Skeletal muscle tissue (tissue), 4 donors: Measurements from ENCODE around the gene ATRIP. TPM values are rescaled to one million over a fixed set of nuclear protein-coding genes. Genes with fewer than 3 reads are reported as not detected.

Experiments
- H3K27ac ChIP-seq: one replicate; pipeline ENCODE4 v1.7.0; 2013; ENCODE audit warnings: mild to moderate bottlenecking, low read depth, low read length, inconsistent platforms
- H3K27me3 ChIP-seq, 3 donors: one replicate each; pipeline ENCODE4 v1.7.0; 2013; ENCODE audit warnings: low read length in 3 of 3; ENCODE audit not compliant: control insufficient read depth in 3 of 3, insufficient read depth in 3 of 3
- H3K36me3 ChIP-seq, 3 donors: one replicate each; pipeline ENCODE4 v1.7.0; 2013; ENCODE audit warnings: low read length in 3 of 3; ENCODE audit not compliant: control insufficient read depth in 3 of 3, insufficient read depth in 3 of 3
- H3K4me1 ChIP-seq, 3 donors: one replicate each; pipeline ENCODE4 v1.7.0; 2013; ENCODE audit warnings: low read length in 3 of 3, mild to moderate bottlenecking in 3 of 3; ENCODE audit not compliant: control insufficient read depth in 3 of 3, insufficient read depth in 3 of 3
- H3K4me3 ChIP-seq, 3 donors: one replicate each; pipeline ENCODE4 v1.7.0; 2013; ENCODE audit warnings: low read length in 3 of 3
- H3K9ac ChIP-seq, 3 donors: one replicate each; pipeline ENCODE4 v1.7.0; 2013; ENCODE audit warnings: low read length in 3 of 3, mild to moderate bottlenecking in 3 of 3, moderate library complexity in 2 of 3, low read depth in 1 of 3
- H3K9me3 ChIP-seq, 3 donors: one replicate each; pipeline ENCODE4 v1.7.0; 2013; ENCODE audit warnings: low read length in 3 of 3; ENCODE audit not compliant: control insufficient read depth in 3 of 3
- total RNA-seq: library from RNA; depleted of rRNA; stranded (reverse); fragments of >200 nt; gene quantifications from one replicate; pipeline ENCODE4 v1.2.3, GENCODE V29; 2014
- donor health status: Osteomylitis.

Gene ATRIP
- total RNA-seq, 1 donor from 2014 or later = 4.7 TPM

DNA sequence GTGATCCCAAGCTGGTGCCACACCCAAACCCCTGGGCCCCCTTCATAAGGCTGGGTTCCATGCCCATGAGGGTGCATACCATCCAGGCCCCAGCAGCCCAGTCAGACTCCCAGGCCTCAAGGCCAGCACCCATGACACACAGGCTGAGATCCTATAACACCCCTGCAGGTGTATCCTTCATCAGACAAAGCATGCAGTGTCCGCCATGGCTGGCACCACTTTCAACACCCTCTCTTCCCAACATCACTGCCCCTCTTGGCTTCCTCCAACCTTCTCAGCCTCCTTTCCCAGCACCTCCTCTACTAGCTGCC, 10.1 kb upstream of the ATRIP start:
- no peak overlapping the region for H3K27ac ChIP-seq
- H3K4me1 ChIP-seq = peaks cover 12 to 23% (median 17%) of the 10 kb centered on the region in 3 donors
- H3K36me3 ChIP-seq = peaks cover 16 to 18% (median 17%) of the 10 kb centered on the region in 3 donors
- H3K9me3 ChIP-seq = no peaks in the 10 kb centered on the region
- no peaks in the 10 kb centered on the region for H3K27me3 ChIP-seq
- no peak overlapping the region for H3K4me3 ChIP-seq
- H3K9ac ChIP-seq = peak overlapping the region in 1 of 3 donors; percentile 40

DNA sequence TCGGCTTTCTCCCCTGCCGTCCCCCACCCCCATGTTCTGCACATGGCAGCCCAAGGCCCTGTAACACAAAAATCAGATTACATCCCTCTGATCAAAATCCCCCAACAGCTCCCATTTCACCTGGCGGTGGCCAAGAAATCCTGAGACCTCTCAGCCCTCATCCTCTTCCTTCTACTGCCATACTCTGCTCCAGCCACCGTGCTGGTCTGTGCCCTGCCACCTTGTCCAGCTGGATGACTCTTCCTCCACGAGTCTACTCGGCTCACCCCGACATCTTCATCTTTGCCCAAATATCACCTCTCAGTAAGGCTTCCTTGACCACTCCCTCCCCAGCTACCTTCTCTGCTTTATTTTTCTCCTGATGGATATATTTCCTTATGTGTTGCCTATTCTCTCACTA, 9.7 kb upstream of the ATRIP start:
- Histone ChIP-seq H3K9ac (no peak overlapping the region), H3K27me3 (no peaks in the 10 kb centered on the region), H3K9me3 (no peaks in the 10 kb centered on the region), H3K27ac (no peak overlapping the region), H3K4me1 (peaks cover 16 to 27% (median 21%) of the 10 kb centered on the region in 3 donors), H3K4me3 (no peak overlapping the region), H3K36me3 (peaks cover 19 to 23% (median 19%) of the 10 kb centered on the region in 3 donors)

DNA sequence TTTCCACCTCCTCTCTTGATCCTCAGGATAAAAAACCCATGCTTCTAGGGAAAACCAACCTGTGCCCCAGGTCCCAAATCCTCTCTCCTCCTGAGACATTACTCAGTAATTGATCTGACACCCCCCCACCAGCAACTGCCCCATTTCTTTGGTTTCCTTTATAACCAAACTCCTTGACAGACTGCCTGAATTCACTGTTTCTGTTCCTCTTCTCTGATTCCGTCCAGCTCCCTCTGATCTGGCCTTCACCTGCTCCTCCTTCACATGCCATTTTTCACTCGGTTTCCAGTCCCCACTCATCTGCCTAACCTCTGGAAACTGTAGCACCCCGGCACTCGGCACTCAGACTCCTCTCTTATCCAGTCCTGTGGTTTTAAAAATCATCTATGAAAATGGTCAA, 8.7 kb upstream of the ATRIP start:
- peaks cover 18 to 30% (median 23%) of the 10 kb centered on the region in 3 donors for H3K4me1 ChIP-seq
- H3K27ac ChIP-seq = no peak overlapping the region
- no peaks in the 10 kb centered on the region for H3K27me3 ChIP-seq
- H3K36me3 ChIP-seq = peaks cover 16 to 18% (median 17%) of the 10 kb centered on the region in 3 donors
- no peak overlapping the region for H3K9ac ChIP-seq
- no peak overlapping the region for H3K4me3 ChIP-seq
- H3K9me3 ChIP-seq = no peaks in the 10 kb centered on the region

DNA sequence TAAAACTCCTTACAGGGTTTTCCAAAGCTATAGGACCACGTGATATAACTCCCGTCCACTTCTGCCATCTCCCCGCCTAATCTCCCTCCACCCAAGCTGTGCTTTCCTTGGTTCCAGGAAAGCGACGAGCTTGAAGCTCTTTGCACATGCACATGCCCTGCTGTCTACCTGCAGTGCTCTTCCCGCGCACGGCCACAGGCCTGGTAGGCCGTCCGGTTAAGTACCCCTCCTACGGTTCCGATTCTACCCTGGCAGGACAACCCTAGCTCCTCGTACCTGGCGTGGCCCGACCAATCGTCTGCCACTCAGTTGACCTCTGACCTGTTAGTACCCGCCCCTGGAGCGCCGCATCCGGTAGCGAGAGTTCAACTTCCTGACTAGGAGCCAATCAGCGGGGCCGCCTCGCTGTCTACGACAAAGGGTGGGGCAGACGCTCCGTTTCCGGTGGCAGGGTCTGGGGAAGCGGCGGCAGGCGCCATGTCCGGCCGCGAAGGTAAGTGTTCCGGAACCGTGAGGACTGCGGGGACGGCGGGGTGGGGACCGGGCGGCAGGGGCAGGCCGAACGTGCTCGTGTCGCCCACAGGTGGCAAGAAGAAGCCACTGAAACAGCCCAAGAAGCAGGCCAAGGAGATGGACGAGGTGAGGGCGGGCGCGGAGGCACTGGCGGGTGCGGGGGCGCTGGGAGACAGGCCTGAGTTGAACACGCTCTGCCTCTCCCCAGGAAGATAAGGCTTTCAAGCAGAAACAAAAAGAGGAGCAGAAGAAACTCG, 6.5 kb upstream of the ATRIP start, which contains the start of the genes CCDC51 and TMA7:
CCDC51 (minus strand) TSS at position 300 of the 770 bp plus-strand sequence. CDS start 4,991 bp downstream, outside the sequence.
TMA7 (plus strand) TSS at position 438 of the 770 bp plus-strand sequence; CDS start at position 478, 40 bp downstream.
- peak within 1 kb of the TSS; percentile 87 for H3K27ac ChIP-seq
- no peaks in the 10 kb centered on the region for H3K27me3 ChIP-seq
- H3K9me3 ChIP-seq = no peaks in the 10 kb centered on the region
- H3K9ac ChIP-seq = peak within 1 kb of the TSS; percentile 82 to 94 (median 84)
- H3K36me3 ChIP-seq = peaks cover 16 to 25% (median 18%) of the 10 kb centered on the region in 3 donors
- H3K4me1 ChIP-seq = peaks cover 18 to 24% (median 23%) of the 10 kb centered on the region in 3 donors
- H3K4me3 ChIP-seq = peak within 1 kb of the TSS; percentile 92 to 100 (median 99)

DNA sequence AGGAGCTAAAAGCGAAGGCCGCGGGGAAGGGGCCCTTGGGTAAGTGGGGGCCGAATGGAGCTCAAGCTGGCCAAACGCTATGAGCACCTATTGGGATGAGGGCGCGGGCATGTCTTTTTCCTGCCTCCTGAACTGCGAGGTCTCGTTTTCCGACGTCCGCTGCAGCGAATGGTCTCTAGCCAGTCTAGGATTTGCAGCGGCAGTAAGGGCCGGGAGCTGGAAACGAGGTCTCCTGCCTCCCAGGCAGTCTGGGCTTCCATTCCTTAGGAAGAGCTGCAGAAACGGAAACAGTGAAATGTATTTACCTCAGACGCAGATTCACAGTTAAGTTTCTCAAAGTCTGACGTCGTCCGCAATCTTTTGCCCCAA, 6.0 kb upstream of the ATRIP start:
- Histone ChIP-seq H3K9ac (peak overlapping the region; percentile 82 to 94 (median 84)), H3K36me3 (peaks cover 16 to 25% (median 18%) of the 10 kb centered on the region in 3 donors), H3K4me1 (peaks cover 20 to 27% (median 23%) of the 10 kb centered on the region in 3 donors), H3K27me3 (no peaks in the 10 kb centered on the region), H3K9me3 (no peaks in the 10 kb centered on the region), H3K27ac (peak overlapping the region; percentile 87), H3K4me3 (peak overlapping the region; percentile 92 to 100 (median 99))

DNA sequence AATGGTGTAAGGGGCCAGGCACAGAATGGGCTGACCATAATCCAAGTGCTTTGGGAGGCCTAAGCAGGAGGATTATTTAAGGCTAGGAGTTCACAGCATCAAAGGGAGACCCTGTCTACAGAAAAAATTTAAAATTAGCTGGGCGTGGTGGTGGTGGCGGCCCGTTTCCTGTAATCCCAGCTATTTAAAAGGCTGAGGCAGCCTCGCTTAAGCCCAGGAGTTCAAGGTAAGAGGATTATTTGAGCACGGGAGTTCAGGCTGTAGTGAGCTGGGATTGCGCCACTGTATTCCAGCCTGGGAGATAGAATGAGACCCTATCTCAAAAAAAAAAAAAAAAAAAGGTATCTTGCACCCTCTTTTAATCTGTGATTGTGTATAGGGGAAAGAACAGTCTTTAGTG, 4.6 kb upstream of the ATRIP start:
- Histone ChIP-seq H3K36me3 (peaks cover 16 to 25% (median 18%) of the 10 kb centered on the region in 3 donors), H3K4me1 (peaks cover 29 to 37% (median 29%) of the 10 kb centered on the region in 3 donors), H3K9ac (no peak overlapping the region), H3K27ac (no peak overlapping the region), H3K27me3 (no peaks in the 10 kb centered on the region), H3K4me3 (no peak overlapping the region), H3K9me3 (no peaks in the 10 kb centered on the region)

DNA sequence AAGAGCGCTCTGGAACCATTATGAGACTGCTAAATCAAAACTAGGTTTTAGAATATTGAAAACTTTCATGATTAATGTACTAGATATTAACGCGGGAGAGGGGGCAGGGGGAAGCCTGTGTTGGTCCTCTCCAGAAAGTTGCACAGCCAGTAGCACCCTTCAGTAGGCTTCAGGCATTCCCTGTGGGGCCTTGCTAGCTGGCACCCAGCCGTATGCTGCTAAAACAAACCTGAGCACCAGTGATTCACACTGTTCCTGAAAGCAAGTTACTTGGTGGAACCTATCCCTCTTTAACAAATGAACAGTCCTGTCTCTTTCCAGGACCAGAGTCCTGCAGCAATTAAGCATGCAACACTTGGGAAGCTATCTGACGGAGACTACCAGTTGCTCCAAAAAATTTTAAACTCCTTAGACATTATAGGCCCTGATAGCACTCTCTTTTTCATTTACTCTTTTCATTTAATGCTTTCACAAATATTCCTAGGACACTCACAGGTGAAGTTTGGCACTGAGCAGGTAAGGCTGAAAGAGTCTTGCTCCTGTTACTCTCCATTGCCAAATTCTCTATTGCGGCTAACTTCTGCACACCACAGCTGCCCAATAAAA, 1.2 kb upstream of the ATRIP start:
- peak overlapping the region in 2 of 3 donors; percentile 93 to 94 for H3K4me3 ChIP-seq
- H3K36me3 ChIP-seq = peaks cover 16 to 25% (median 18%) of the 10 kb centered on the region in 3 donors
- H3K9me3 ChIP-seq = no peaks in the 10 kb centered on the region
- peak overlapping the region in 2 of 3 donors; percentile 83 to 94 for H3K9ac ChIP-seq
- H3K4me1 ChIP-seq = peaks cover 28 to 40% (median 32%) of the 10 kb centered on the region in 3 donors
- H3K27ac ChIP-seq = no peak overlapping the region
- no peaks in the 10 kb centered on the region for H3K27me3 ChIP-seq

DNA sequence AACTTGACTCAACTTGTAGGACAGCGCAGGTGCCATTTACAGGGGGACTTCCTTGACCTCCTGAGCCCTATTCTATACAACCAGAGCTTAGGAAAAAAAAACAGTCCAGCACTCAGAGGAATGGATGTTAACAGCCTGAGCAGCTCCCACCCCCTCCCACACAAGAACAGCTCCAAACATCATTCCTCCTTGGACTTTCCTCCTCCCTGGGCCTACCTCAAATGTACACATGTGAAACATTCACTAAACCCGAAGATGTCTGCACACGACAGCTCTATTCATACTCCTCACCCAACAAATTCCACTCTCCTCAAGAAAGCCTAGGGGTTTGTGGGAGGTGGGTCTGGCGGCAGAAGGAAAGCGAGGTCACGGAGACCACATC, 503 bp upstream of the ATRIP start:
- no peaks in the 10 kb centered on the region for H3K9me3 ChIP-seq
- peaks cover 16 to 25% (median 21%) of the 10 kb centered on the region in 3 donors for H3K36me3 ChIP-seq
- peak overlapping the region; percentile 83 to 94 (median 89) for H3K9ac ChIP-seq
- H3K4me1 ChIP-seq = peaks cover 28 to 36% (median 28%) of the 10 kb centered on the region in 3 donors
- no peaks in the 10 kb centered on the region for H3K27me3 ChIP-seq
- peak overlapping the region; percentile 84 for H3K27ac ChIP-seq
- H3K4me3 ChIP-seq = peak overlapping the region; percentile 93 to 99 (median 94)

DNA sequence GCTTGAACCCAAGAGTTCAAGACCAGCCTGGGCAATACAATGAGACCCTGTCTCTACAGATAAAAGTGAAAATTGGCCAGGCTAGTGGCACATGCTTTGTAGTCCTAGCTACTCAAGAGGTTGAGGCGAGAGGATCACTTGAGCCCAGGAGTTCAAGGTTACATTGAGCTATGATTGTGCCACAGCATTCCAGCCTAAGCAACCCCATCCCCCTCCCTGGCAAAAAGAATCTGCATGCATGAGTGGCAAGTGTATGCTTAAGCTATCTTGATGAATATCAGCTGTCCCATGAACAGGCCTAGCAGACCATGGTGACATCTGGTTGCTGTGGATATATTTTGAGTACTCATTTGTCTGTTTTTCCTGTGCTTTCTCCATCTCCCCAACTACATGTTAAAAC, 4.7 kb downstream of the ATRIP start:
- Histone ChIP-seq H3K4me1 (peaks cover 10 to 16% (median 12%) of the 10 kb centered on the region in 3 donors), H3K9me3 (no peaks in the 10 kb centered on the region), H3K27me3 (no peaks in the 10 kb centered on the region), H3K36me3 (peaks cover 11 to 37% (median 36%) of the 10 kb centered on the region in 3 donors), H3K9ac (no peak overlapping the region), H3K4me3 (no peak overlapping the region), H3K27ac (no peak overlapping the region)

DNA sequence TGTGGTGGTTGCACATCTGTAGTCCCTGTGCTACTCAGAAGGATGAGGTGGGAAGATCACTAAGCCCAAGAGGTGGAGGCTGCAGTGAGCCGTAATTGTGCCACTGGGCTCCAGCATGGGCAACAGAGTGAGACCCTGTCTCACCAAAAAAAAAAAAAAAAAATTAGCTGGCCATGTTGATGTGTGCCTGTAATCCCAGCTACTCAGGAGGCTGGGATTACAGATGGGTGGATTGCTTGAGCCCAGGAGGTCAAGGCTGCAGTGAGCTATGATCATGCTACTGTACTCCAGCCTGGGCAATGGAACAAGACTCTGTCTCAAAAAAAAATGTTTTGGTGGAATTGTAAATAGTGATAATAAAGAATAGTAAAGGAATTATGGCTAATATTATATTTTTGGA, 9.9 kb downstream of the ATRIP start:
- Histone ChIP-seq H3K4me1 (no peaks in the 10 kb centered on the region), H3K27ac (no peak overlapping the region), H3K36me3 (peaks cover 41 to 67% (median 59%) of the 10 kb centered on the region in 3 donors), H3K4me3 (no peak overlapping the region), H3K27me3 (no peaks in the 10 kb centered on the region), H3K9me3 (no peaks in the 10 kb centered on the region), H3K9ac (no peak overlapping the region)
